Pancreas (tissue), 10 donors: Measurements from ENCODE around the gene LAMC3. TPM values are rescaled to one million over a fixed set of nuclear protein-coding genes. Genes with fewer than 3 reads are reported as not detected.

Experiments
- ATAC-seq, 4 donors: fragments of 200-7000 bp; cut with Tn5 transposase; one replicate each; pipeline versions ENCODE4 v1.8.0 to v1.9.1; 2020; ENCODE audit warnings: mild to moderate bottlenecking in 4 of 4, moderate library complexity in 4 of 4
- DNase-seq, 6 donors: peaks; one replicate each; pipeline ENCODE4 v3.0.0-alpha.2; 2020
- FAIRE-seq: peaks from 2 replicates; lab custom pipeline; 2012; peaks lifted over from hg19 to GRCh38; lab: Jason Lieb, UNC
- H3K27ac ChIP-seq, 4 donors: fragments of 200-600 bp; sonication (generic); 1 replicate in 3 of 4; 2 replicates in 1 of 4; pipeline versions ENCODE4 v1.5.0 to v1.8.0; 2020
- H3K27me3 ChIP-seq, 4 donors: fragments of 200-600 bp; one replicate each; pipeline ENCODE4 v1.8.0; 2021
- H3K36me3 ChIP-seq, 3 donors: fragments of 200-600 bp; sonication (generic) in 1 of 3; one replicate each; pipeline versions ENCODE4 v1.5.0 to v1.8.0; 2020 to 2021
- H3K4me1 ChIP-seq, 3 donors: fragments of 200-600 bp; one replicate each; pipeline ENCODE4 v1.8.0; 2021
- H3K4me3 ChIP-seq, 4 donors: fragments of 200-600 bp; sonication (generic) in 2 of 4; one replicate each; pipeline versions ENCODE4 v1.5.0 to v1.8.0; 2020 to 2021
- H3K9me3 ChIP-seq, 4 donors: fragments of 200-600 bp; one replicate each; pipeline ENCODE4 v1.8.0; 2021
- WGBS, 2 donors: extraction: QIAGEN DNeasy Blood & Tissue Kit; methylation state at CpG; one replicate each; pipeline ENCODE4 v1.1.7; 2013; 5-methylcytosine and 5-hydroxymethylcytosine counted together
- intact Hi-C, 3 donors: fragments of 100-400 bp; cut with DNase I; formaldehyde crosslinking; loops; one replicate each; pipeline versions ENCODE4 v1.11.1 to v1.14.2; 2022
- polyA plus RNA-seq, 2 donors: library from polyadenylated mRNA; stranded (reverse); fragments of 200-250 nt; gene quantifications; one replicate each; pipeline ENCODE4 v1.2.3, GENCODE V29; 2013
- total RNA-seq, 6 donors: library from RNA; stranded (reverse); fragmentation: NEBNext Ultra II Directional in 4 of 6; extraction: Animal tissue kit (Norgen Biotek cat#: 25700) in 4 of 6; gene quantifications; one replicate each; pipeline versions ENCODE4 v1.2.1 to v1.2.4, GENCODE V29; 2021 to 2023
- TF ChIP-seq, protein P1 (sequence below), 4 donors: fragments of 200-600 bp; sonication (generic) in 3 of 4; IDR thresholded peaks; one replicate each; pipeline versions ENCODE4 v1.5.0 to v1.8.0; 2021; ENCODE audit warnings: antibody characterized with exemption in 4 of 4
- donor health status: healthy with polysubstance abuse.
- donor health status: DM: no; HTN: no; CAD: no; lungs with moderate emphysema.
- donor health status: DM: no; HTN: no; CAD: no.
- donor health status: control.
- donor health status: control.
- donor health status: Bipolar disorder and iron deficiency.
- donor health status: DM: yes; HTN: yes; CAD: no.
- donor health status: DM: no; HTN: no; CAD: no.
- donor health status: DM: no; HTN: no; CAD: no.
- donor health status: DM: yes; HTN: yes; CAD: no.

Gene LAMC3
- 1 to 10 TPM; 1.1 to 4.9 (median 2.2) TPM for total RNA-seq
- 1 to 10 TPM; 5.1 to 8.9 TPM for polyA plus RNA-seq

DNA sequence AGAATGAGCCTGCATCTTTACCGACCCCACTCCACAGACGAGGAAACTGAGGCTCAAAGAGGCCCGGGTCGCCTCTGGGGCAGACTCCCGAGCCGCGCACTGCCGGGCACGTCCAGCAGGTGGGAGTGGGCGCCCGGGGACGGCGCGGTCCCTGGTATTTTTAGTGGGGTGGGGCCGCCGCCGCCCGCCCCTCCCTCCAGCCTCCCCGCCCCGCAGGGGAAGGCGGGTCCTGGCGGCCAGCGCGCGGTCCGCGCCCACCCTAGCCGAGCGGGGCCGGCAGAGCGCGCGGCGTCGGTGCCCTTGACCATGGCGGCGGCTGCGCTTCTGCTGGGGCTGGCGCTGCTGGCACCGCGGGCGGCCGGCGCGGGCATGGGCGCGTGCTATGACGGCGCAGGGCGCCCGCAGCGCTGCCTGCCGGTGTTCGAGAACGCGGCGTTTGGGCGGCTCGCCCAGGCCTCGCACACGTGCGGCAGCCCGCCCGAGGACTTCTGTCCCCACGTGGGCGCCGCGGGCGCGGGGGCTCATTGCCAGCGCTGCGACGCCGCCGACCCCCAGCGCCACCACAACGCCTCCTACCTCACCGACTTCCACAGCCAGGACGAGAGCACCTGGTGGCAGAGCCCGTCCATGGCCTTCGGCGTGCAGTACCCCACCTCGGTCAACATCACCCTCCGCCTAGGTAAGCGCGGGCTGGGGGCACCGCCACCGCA, at the start of gene LAMC3:
Gene LAMC3, plus strand, starts transcription at position 266 of the 710 bp plus-strand sequence. Its CDS starts 41 bp downstream, at position 307.
- FAIRE-seq: no peak
- Histone ChIP-seq H3K4me1 (no peaks in the 10 kb centered on the region), H3K36me3 (no peaks in the 10 kb centered on the region), H3K27me3 (peaks cover 0 to 10% (median 4%) of the 10 kb centered on the region in 4 donors), H3K4me3 (peak within 1 kb of the TSS in 1 of 4 donors; percentile 10), H3K9me3 (no peaks in the 10 kb centered on the region), H3K27ac (no peak within 1 kb of the TSS)
- TF ChIP-seq, protein P1, sequence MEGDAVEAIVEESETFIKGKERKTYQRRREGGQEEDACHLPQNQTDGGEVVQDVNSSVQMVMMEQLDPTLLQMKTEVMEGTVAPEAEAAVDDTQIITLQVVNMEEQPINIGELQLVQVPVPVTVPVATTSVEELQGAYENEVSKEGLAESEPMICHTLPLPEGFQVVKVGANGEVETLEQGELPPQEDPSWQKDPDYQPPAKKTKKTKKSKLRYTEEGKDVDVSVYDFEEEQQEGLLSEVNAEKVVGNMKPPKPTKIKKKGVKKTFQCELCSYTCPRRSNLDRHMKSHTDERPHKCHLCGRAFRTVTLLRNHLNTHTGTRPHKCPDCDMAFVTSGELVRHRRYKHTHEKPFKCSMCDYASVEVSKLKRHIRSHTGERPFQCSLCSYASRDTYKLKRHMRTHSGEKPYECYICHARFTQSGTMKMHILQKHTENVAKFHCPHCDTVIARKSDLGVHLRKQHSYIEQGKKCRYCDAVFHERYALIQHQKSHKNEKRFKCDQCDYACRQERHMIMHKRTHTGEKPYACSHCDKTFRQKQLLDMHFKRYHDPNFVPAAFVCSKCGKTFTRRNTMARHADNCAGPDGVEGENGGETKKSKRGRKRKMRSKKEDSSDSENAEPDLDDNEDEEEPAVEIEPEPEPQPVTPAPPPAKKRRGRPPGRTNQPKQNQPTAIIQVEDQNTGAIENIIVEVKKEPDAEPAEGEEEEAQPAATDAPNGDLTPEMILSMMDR (IDR thresholded peaks at IDR 0.05): no peak
- peak in 2 of 4 donors; percentile 25 to 56 for ATAC-seq
- peak in 1 of 6 donors; percentile 48 for DNase-seq
- intact Hi-C loops: no loop called here
- 6 to 8% methylated on average over 50 to 88 of the region's 88 CpGs for WGBS, 2 donors

DNA sequence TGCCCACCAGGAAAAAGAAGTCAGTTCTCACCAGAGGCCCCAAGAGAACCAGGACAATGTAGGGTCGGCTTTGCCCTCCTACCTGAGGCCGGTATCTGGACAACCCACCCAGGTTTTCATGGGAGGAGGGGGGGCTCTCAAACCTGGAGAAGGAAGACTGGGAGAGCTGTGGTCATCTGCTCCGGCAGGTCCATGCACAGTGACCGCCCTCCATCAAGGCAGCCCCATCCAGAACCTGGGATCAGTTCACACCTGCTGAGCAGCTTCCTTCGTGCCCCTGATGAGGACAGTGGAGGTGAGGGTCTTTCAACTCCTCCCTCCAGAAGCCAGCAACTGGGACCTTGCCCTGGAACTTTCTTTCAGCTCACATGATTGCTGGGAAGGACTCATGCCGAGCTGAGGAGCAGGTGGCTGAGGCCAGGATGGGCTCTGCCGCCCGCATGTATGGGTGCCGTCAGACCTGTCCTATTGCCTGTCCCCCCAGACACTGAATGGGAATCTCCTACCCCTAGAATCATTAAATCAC, 49.1 kb upstream of the LAMC3 start:
- Histone ChIP-seq H3K27ac (no peak overlapping the region), H3K36me3 (no peaks in the 10 kb centered on the region), H3K4me1 (no peaks in the 10 kb centered on the region), H3K27me3 (no peaks in the 10 kb centered on the region), H3K9me3 (no peaks in the 10 kb centered on the region), H3K4me3 (no peak overlapping the region)
- intact Hi-C loops: no loop called here
- 73 to 82% methylated on average over 9 of the region's 9 CpGs for WGBS, 2 donors
- TF ChIP-seq, protein P1 (IDR thresholded peaks at IDR 0.05): no peak
- ATAC-seq (no peak), DNase-seq (no peak), FAIRE-seq (no peak)

GRCh38 chr9:130960522-130961378, 48.2 kb upstream of the LAMC3 start:
- Histone ChIP-seq H3K36me3 (no peaks in the 10 kb centered on the region), H3K4me1 (no peaks in the 10 kb centered on the region), H3K27ac (no peak overlapping the region), H3K9me3 (no peaks in the 10 kb centered on the region), H3K27me3 (no peaks in the 10 kb centered on the region), H3K4me3 (no peak overlapping the region)
- TF ChIP-seq, protein P1 (IDR thresholded peaks at IDR 0.05): no peak
- DNase-seq (no peak), FAIRE-seq (no peak), ATAC-seq (no peak)
- intact Hi-C loops: no loop called here
- 69 to 72% methylated on average over 14 of the region's 14 CpGs for WGBS, 2 donors

DNA sequence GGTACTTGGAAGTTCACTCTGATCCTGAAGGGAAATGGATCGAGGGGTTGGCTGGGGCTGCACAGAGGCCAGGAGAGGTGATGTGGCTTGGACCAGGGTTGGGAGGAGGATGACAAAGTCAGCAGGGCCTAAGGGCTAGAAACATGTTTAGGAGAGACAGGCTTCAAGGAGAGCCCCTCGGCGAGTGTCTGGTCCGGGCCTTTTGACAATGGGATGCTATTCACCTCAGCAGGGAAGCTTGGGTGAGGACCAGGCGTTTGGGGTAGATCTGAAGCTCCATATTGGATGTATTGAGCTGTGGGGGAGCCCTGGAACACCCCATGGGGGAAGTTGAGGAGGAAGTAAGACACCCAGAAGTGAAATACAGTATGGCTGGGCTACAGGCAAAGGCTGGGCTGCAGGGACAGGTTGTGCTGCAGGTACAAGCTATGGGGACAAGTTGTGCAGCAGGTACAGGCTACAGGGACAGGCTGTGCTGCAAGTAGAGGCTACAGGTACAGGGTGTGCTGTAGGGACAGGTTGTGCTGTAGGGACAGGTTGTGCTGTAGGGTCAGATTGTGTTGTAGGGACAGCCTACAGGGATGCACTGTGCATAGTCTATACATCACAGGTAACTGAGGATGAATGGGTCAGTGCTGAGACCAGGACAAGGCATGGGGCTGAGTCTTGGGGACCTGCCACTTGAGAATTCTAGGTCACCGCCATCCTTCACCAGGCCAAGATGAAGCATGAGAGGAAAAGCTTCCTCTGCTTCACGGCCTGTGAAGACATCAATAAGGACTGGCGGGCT, 47.3 kb upstream of the LAMC3 start:
- H3K9me3 ChIP-seq: no peaks in the 10 kb centered on the region
- no peak overlapping the region for H3K27ac ChIP-seq
- TF ChIP-seq, protein P1 (IDR thresholded peaks at IDR 0.05): no peak
- intact Hi-C loops: no loop called here
- H3K4me1 ChIP-seq: no peaks in the 10 kb centered on the region
- WGBS, 2 donors: 76 to 85% methylated on average over 8 of the region's 8 CpGs
- H3K36me3 ChIP-seq: no peaks in the 10 kb centered on the region
- no peaks in the 10 kb centered on the region for H3K27me3 ChIP-seq
- no peak overlapping the region for H3K4me3 ChIP-seq
- FAIRE-seq (no peak), ATAC-seq (peak in 1 of 4 donors; percentile 13), DNase-seq (no peak)
